CD4-positive, CD25-positive, alpha-beta regulatory T cell (primary cell): ENCODE measurements around the gene BEX5. TPM values are rescaled to one million over a fixed set of nuclear protein-coding genes. Genes with fewer than 3 reads are reported as not detected.
"Not testable (repeated sequence)": the region's sequence is repeated elsewhere in the genome, so short reads cannot be mapped to it uniquely, and the experiment has no call there.

ENCODE experiments used
- ATAC-seq, 2 donors: fragments of 150-1000 bp; cut with Tn5 transposase; one replicate each; pipeline ENCODE4 v1.10.0; 2021; ENCODE audit warnings: low read depth in 2 of 2, moderate number of reproducible peaks in 2 of 2, moderate library complexity in 1 of 2
- DNase-seq, 3 donors: peaks; one replicate each; pipeline versions ENCODE4 v3.0.0 to v3.0.0-alpha.2; 2012 to 2022; ENCODE audit warnings: mixed read lengths in 1 of 3
- H3K27ac ChIP-seq: one replicate; pipeline ENCODE4 v1.7.0; 2013; ENCODE audit warnings: mild to moderate bottlenecking, low read length; ENCODE audit not compliant: insufficient read depth, poor library complexity, severe bottlenecking
- H3K27me3 ChIP-seq: one replicate; pipeline ENCODE4 v1.7.0; 2013; ENCODE audit warnings: low read length; ENCODE audit not compliant: control insufficient read depth, insufficient read depth
- H3K36me3 ChIP-seq: one replicate; pipeline ENCODE4 v1.7.0; 2013; ENCODE audit warnings: mild to moderate bottlenecking, low read length, moderate library complexity; ENCODE audit not compliant: control insufficient read depth, insufficient read depth
- H3K4me1 ChIP-seq: 2 replicates; pipeline ENCODE4 v1.7.0; 2013; ENCODE audit warnings: mild to moderate bottlenecking, low read length; ENCODE audit not compliant: insufficient read depth, control insufficient read depth, poor library complexity, severe bottlenecking
- H3K4me3 ChIP-seq: one replicate; pipeline ENCODE4 v1.7.0; 2013; ENCODE audit warnings: low read depth, mild to moderate bottlenecking, low read length, moderate library complexity
- H3K9me3 ChIP-seq, 2 experiments: 1 replicate in 1 of 2; 2 replicates in 1 of 2; pipeline ENCODE4 v1.7.0; 2013; ENCODE audit warnings: low read length in 2 of 2, mild to moderate bottlenecking in 1 of 2, moderate library complexity in 1 of 2; ENCODE audit not compliant: control insufficient read depth in 2 of 2
- H3K27ac Mint-ChIP-seq, 3 donors: one replicate each; pipeline ENCODE4 v1.8.0; 2020 to 2022; ENCODE audit warnings: mild to moderate bottlenecking in 3 of 3, mixed read lengths in 3 of 3, moderate library complexity in 2 of 3
- H3K27me3 Mint-ChIP-seq: one replicate; pipeline ENCODE4 v1.8.0; 2022; ENCODE audit warnings: mild to moderate bottlenecking, mixed read lengths
- H3K36me3 Mint-ChIP-seq: one replicate; pipeline ENCODE4 v1.8.0; 2020; ENCODE audit warnings: mixed read lengths
- H3K4me1 Mint-ChIP-seq, 4 donors: one replicate each; pipeline ENCODE4 v1.8.0; 2020 to 2022; ENCODE audit warnings: mixed read lengths in 4 of 4, mild to moderate bottlenecking in 1 of 4
- H3K4me3 Mint-ChIP-seq, 4 donors: one replicate each; pipeline ENCODE4 v1.8.0; 2020 to 2022; ENCODE audit warnings: mild to moderate bottlenecking in 4 of 4, mixed read lengths in 4 of 4, moderate library complexity in 3 of 4
- H3K9me3 Mint-ChIP-seq, 7 donors: one replicate each; pipeline ENCODE4 v1.8.0; 2020 to 2022; ENCODE audit warnings: mixed read lengths in 7 of 7, mild to moderate bottlenecking in 3 of 7, moderate library complexity in 2 of 7
- polyA plus RNA-seq, 4 donors: library from polyadenylated mRNA; unstranded; fragments of 300-500 nt; fragmentation: Illumina TruSeq; gene quantifications; one replicate each; pipeline ENCODE4 v1.2.3, GENCODE V29; 2021
- total RNA-seq: library from RNA; stranded (reverse); gene quantifications from one replicate; pipeline ENCODE4 v1.2.3, GENCODE V29; 2022

The BEX5 gene
- total RNA-seq (7.0 TPM), polyA plus RNA-seq (1 to 10 TPM; 4.3 to 8.8 (median 5.9) TPM)

DNA sequence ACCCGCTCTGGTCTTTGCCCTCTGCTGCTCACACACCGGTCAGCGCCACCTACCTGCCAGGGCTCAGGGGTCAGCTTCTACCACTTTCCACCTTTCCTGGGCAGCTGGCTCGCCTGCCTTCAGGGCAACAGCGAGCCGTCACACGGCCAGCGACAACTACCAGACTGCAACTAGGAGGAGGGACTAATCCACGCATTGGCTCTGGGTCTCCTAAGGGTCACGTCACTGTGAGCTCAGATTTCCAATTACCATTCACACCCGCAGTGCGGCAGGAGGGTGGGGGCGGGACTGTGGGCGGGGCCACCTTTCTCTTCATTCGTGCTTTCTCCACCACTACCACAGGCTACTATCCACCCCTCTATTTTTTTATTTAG lies at the start of gene BEX5:
TSS of gene BEX5 (minus strand) at position 172 of the 374 bp plus-strand sequence. CDS start 1,712 bp downstream, outside the sequence.
- H3K27me3 ChIP-seq, result no peaks in the 10 kb centered on the region
- H3K27ac ChIP-seq, result peak within 1 kb of the TSS; percentile 70
- Mint-ChIP-seq H3K36me3 (no peaks in the 10 kb centered on the region), H3K4me3 (peak within 1 kb of the TSS; percentile 96 to 99 (median 98)), H3K27me3 (peaks cover 4% of the 10 kb centered on the region), H3K27ac (peak within 1 kb of the TSS; percentile 93 to 95 (median 95)), H3K9me3 (peaks cover 0 to 5% (median 0%) of the 10 kb centered on the region in 7 donors), H3K4me1 (peaks cover 0 to 22% (median 10%) of the 10 kb centered on the region in 4 donors)
- peaks cover 7% of the 10 kb centered on the region for H3K4me1 ChIP-seq
- DNase-seq, result peak; percentile 55 to 77 (median 57)
- ATAC-seq, result peak; percentile 93 to 95
- H3K36me3 ChIP-seq, result no peaks in the 10 kb centered on the region
- no peaks in the 10 kb centered on the region for H3K9me3 ChIP-seq
- peak within 1 kb of the TSS; percentile 78 for H3K4me3 ChIP-seq

DNA sequence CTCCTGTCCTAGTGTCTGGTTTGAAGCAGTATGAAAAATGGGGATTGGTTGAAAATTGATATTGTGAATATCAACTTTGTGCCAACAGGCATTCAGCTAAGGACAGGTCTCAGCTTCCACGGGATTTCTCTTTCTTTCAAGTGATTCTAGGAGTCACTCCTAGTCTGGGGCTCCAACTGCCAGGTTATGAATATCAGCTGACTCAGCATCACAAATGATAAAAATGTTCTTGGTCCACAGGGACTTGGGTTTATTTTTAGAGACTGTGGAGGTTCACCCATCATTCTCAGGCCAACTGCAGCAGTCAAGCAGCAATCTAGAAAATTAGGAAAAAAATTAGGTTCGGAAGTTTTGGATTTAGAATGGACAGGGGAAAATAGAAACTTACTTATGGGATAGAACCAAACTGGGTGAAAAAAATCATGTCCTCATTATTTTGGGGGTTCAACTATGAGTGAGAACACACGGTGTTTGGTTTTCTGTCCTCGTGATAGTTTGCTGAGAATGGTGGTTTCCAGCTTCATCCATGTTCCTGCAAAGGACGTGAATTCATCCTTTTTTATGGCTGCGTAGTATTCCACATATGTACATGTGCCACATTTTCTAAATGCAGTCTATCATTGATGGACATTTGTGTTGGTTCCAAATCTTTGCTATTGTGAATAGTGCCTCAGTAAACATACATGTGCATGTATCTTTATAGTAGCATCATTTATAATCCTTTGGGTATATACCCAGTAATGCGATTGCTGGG lies 30.4 kb upstream of the BEX5 start:
- H3K27me3 Mint-ChIP-seq, result no peaks in the 10 kb centered on the region
- peaks cover 0 to 15% (median 0%) of the 10 kb centered on the region in 7 donors for H3K9me3 Mint-ChIP-seq
- no peak overlapping the region for H3K27ac ChIP-seq
- no peaks in the 10 kb centered on the region for H3K4me1 ChIP-seq
- H3K4me1 Mint-ChIP-seq, result no peaks in the 10 kb centered on the region
- no peaks in the 10 kb centered on the region for H3K36me3 Mint-ChIP-seq
- DNase-seq (no peak), ATAC-seq (no peak)
- no peaks in the 10 kb centered on the region for H3K36me3 ChIP-seq
- H3K4me3 ChIP-seq, result no peak overlapping the region
- H3K9me3 ChIP-seq, result no peaks in the 10 kb centered on the region
- H3K27ac Mint-ChIP-seq, result no peak overlapping the region
- no peak overlapping the region for H3K4me3 Mint-ChIP-seq
- H3K27me3 ChIP-seq, result no peaks in the 10 kb centered on the region

DNA sequence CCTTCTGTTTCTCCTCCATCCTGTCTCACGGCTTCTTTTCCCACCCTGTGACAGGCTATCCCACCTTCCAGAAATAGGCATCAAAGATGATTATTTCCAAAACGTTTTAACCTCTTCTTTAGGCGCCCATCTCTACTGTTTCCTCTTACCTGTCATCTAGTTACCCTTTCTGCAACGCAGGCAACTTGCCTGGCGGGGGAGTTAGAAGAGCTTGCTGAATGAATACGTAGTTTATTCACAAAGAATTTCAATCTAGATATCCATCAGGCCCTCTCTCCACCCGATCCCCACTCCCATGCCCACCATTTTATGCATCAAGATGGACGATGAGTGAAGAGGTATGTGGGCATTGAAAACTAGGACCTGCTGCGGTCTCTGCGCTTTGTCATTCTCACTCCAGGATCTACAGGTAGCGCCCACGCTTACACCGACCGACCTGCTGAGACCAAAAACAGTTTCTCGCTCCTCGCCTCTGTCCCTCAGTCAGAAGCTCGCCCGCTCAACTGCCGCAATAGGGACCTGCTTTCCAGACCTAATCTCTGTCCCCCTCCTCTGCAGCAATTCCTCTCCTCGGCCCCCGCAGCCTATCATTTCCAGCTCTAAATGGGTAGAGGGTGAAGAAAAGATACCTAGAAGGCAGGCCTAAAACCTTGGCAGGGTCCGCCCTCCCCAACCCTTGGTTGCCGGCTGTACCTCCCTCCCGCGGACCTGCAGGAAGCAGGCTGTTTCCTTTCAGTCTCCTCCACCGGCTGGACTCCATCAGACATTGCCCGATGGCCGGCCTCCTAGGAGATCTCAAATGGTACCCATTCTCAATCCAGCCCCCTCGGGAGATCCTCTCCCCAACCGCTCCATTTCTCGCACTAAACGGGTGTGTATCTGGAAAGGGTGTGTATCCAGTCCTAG lies 624 bp downstream of the BEX5 start:
- peaks cover 4% of the 10 kb centered on the region for H3K27me3 Mint-ChIP-seq
- Histone ChIP-seq H3K27ac (peak overlapping the region; percentile 70), H3K9me3 (no peaks in the 10 kb centered on the region), H3K4me1 (peaks cover 7% of the 10 kb centered on the region), H3K4me3 (peak overlapping the region; percentile 78), H3K27me3 (no peaks in the 10 kb centered on the region), H3K36me3 (no peaks in the 10 kb centered on the region)
- ATAC-seq (peak; percentile 44 to 54), DNase-seq (peak; percentile 3 to 32 (median 26))
- H3K4me1 Mint-ChIP-seq, result peaks cover 0 to 22% (median 10%) of the 10 kb centered on the region in 4 donors
- no peaks in the 10 kb centered on the region for H3K36me3 Mint-ChIP-seq
- peak overlapping the region; percentile 96 to 99 (median 98) for H3K4me3 Mint-ChIP-seq
- H3K27ac Mint-ChIP-seq, result peak overlapping the region; percentile 93 to 95 (median 95)
- peaks cover 0 to 5% (median 0%) of the 10 kb centered on the region in 7 donors for H3K9me3 Mint-ChIP-seq

DNA sequence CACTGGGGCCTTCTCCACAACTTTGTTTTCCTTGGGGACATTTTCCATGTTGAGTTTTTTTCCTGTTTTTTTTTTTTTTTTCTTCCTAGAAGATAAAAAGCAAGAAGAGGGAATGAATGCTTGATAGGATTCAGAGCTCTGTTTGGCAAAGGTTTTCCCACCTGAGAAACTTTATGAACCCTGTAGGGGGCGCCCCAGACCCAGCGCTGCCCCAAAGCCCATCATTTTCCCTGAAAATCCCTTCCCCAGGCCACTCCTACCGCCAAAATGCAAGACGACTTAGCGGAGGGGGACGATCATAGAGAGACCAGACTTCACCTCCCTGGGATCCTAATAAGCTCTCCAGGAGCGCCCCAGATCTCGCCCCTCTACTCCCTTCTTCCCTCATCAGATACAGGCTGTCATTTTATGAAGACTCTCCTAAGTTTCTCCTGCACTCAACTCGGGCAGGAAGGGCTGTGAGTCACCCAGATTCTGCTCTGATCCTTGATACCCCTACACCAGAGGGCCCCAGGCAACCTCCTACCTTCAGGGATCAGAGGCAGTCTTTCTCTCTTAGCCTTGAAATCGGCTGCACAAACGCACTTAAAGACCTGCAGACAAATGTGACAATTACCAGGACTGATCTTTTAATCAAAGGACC lies 1.4 kb downstream of the BEX5 start:
- H3K4me3 ChIP-seq, result peak overlapping the region; percentile 78
- ATAC-seq, result no peak
- H3K4me3 Mint-ChIP-seq, result peak overlapping the region; percentile 96 to 99 (median 98)

DNA sequence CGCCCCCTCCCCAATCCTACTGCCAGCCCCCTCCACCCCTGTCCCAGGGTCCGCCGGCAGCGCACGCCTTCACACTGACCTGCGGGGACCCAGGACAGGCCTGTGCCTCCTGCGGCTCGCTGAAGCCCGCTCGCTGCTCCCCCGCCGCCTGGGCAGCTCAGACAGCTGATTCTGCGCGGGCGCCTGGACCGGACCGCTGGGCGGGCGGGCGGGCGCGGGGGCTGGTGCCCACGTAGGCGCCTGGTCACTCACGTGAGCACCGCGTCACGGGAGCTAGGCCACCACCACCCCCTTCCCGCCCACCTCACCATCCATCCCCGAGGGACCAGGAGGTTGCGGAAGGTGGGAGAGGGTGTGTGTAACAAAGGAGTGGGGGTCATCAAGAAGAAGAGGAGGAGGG lies 13.5 kb downstream of the BEX5 start, which contains the start of gene TCEAL6:
TSS of gene TCEAL6 (minus strand) at position 208 of the 400 bp plus-strand sequence.
- not testable (repeated sequence) for H3K4me1 ChIP-seq, H3K36me3 ChIP-seq, H3K27me3 ChIP-seq, H3K27ac ChIP-seq, H3K4me1 Mint-ChIP-seq, H3K9me3 ChIP-seq, ATAC-seq, H3K9me3 Mint-ChIP-seq, H3K36me3 Mint-ChIP-seq, H3K27ac Mint-ChIP-seq, DNase-seq, H3K4me3 ChIP-seq
- peak within 1 kb of the TSS in 1 of 4 donors; percentile 1 for H3K4me3 Mint-ChIP-seq
- peaks cover 20% of the 10 kb centered on the region for H3K27me3 Mint-ChIP-seq

More for the DNA sequence above, 1.4 kb downstream of the BEX5 start:
- DNase-seq, result peak; percentile 1 to 12 (median 2)
- Histone ChIP-seq H3K36me3 (no peaks in the 10 kb centered on the region), H3K27me3 (no peaks in the 10 kb centered on the region), H3K4me1 (peaks cover 7% of the 10 kb centered on the region), H3K9me3 (no peaks in the 10 kb centered on the region), H3K27ac (peak overlapping the region; percentile 49)
- H3K27ac Mint-ChIP-seq, result peak overlapping the region; percentile 58 to 95 (median 95)
- H3K9me3 Mint-ChIP-seq, result peaks cover 0 to 5% (median 0%) of the 10 kb centered on the region in 7 donors
- H3K27me3 Mint-ChIP-seq, result peaks cover 4% of the 10 kb centered on the region
- peaks cover 0 to 22% (median 10%) of the 10 kb centered on the region in 4 donors for H3K4me1 Mint-ChIP-seq
- no peaks in the 10 kb centered on the region for H3K36me3 Mint-ChIP-seq

DNA sequence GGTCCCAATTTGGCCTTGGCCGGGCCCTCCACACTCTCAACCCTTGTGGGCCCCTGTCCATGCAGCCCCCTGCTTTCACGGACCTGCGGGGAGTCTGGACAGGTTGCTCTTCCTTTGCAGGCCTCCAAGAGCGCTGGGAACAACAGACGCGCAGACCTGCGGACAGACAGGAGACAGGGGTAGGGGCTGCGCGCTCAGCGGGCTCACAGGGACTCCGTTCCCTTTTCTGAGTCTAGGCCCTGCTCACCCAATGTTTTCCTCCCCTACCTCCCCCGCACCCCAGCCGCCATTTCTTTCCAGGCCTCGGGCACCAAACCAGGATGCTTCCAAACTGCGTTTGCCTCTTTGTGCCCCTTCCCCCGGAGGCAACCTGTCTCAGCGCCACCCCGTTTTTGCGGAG lies 14.1 kb downstream of the BEX5 start:
- not testable (repeated sequence) for H3K4me1 Mint-ChIP-seq, H3K4me1 ChIP-seq, ATAC-seq, H3K36me3 Mint-ChIP-seq, H3K36me3 ChIP-seq, H3K27ac Mint-ChIP-seq, H3K27me3 ChIP-seq, H3K4me3 ChIP-seq, H3K4me3 Mint-ChIP-seq, DNase-seq, H3K27ac ChIP-seq, H3K9me3 Mint-ChIP-seq, H3K9me3 ChIP-seq
- peaks cover 20% of the 10 kb centered on the region for H3K27me3 Mint-ChIP-seq

DNA sequence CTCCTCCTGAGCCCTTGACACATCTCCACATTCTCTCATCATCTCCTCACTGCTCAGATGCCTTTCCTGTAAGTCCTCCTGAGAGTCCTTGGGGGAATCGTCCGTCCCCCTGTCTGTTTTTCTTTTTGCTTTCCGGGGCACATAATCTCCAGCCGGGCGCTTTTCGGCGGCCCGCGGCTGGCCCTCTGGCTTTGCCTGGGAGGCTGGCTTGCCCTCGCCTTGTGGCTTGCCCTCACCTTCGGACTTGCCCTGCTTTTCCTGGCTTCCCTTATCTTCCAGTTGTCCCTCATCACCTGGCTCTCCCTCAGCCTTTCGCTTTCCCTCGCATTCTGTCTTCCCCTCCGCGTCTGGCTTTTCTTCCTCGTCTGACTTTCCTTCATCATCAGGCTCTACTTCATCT lies 14.9 kb downstream of the BEX5 start:
- not testable (repeated sequence) for H3K4me1 Mint-ChIP-seq, H3K9me3 ChIP-seq, H3K4me3 Mint-ChIP-seq, DNase-seq, H3K36me3 ChIP-seq, H3K4me1 ChIP-seq, ATAC-seq, H3K27ac ChIP-seq, H3K27ac Mint-ChIP-seq, H3K4me3 ChIP-seq, H3K9me3 Mint-ChIP-seq, H3K27me3 ChIP-seq, H3K36me3 Mint-ChIP-seq
- peaks cover 20% of the 10 kb centered on the region for H3K27me3 Mint-ChIP-seq
